ENCODE measurements around the gene AKT1.

AKT1 gene

DNA sequence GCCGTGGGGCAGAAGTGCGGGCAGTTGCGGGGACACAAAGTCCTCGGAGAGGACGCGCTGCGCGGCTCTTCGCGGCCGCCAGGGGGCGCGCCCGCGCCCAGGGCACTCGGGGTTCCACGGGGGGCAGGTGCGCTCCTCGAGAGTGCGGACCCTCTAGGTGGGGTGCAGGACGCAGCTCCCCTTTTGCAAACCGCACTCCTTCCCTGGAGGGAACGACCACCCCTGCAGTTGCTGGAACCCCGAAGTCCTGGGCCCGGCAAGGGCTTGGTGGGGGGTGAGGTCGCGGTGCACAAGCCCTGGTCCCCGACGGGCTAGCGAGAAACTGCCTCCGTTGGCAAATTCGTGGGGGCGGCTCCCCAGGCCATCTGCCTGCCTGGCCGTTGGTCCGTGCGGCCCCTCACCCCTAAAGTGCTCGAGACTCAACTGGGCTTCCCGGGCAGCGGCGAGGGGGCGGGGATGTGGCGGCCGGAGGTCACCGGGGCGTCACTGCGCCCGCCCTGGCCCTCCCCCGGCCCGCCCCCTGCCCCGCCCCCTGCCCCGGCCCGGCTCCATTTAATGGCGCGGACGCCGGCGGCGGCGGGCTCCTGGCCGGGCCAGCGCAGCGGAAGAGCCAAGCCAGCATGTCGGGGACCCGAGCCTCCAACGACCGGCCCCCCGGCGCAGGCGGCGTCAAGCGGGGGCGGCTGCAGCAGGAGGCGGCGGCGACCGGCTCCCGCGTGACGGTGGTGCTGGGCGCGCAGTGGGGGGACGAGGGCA is 71.7 kb downstream of the AKT1 start, which contains the start of gene ADSS1:
TSS of gene ADSS1 (plus strand) at position 579 of the 756 bp plus-strand sequence. CDS start at position 621, 42 bp downstream.
- Histone ChIP-seq H3K36me3 (ENCODE audit: control insufficient read depth, insufficient read depth, low read length) (no peaks in the 10 kb centered on the region), H3K27ac (ENCODE audit: low read depth, low read length) (no peak within 1 kb of the TSS), H3K9ac (ENCODE audit: low read depth, low read length) (no peak within 1 kb of the TSS), H3K4me3 (ENCODE audit: low read depth, low read length) (peak within 1 kb of the TSS; percentile 79), H3K27me3 (ENCODE audit: control insufficient read depth, insufficient read depth, low read length) (no peaks in the 10 kb centered on the region; the same call in none of the 2 replicates), H3K4me1 (ENCODE audit: control insufficient read depth, insufficient read depth, low read length) (peaks cover 11% of the 10 kb centered on the region; the same call in 1 of the 2 replicates), H3K9me3 (ENCODE audit: control insufficient read depth, insufficient read depth, low read length) (no peaks in the 10 kb centered on the region)

DNA sequence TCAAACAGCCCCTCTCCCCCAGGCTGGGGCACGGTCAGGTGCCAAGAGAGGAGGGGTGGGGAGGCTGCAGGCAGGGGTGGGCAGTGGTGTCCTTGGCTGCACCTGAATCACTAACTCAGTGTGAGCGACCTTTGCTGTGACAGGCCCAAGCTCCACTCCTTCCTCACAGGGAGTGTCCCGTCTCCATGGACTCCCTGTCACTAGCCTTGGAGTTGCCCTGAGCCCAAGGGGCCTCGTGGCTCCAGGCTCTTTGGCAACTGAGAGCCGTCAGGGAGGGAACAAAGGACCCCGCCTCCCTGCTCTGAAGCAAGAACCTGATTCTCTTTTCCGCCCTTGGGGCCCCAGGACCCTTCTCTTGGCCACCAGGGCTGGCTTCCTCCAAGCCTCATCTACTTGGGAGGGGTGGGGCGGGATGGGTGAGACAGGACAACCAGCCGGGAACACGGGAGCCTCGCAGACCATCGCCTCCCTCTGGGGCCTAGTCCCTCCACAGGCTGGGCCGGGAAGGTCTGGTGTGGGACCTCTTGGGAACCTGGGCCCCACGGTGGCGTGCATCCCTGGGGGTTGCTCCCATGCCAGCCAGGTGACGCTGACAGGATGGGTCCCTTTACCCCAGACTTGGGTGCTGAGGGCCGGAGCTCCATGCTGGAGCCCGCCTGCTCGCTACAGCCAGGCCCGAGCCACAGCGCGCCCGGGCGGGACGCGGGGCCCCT is 72.5 kb downstream of the AKT1 start:
- Histone ChIP-seq H3K4me1 (ENCODE audit: control insufficient read depth, insufficient read depth, low read length) (peaks cover 11% of the 10 kb centered on the region; the same call in 1 of the 2 replicates), H3K4me3 (ENCODE audit: low read depth, low read length) (no peak overlapping the region), H3K27me3 (ENCODE audit: control insufficient read depth, insufficient read depth, low read length) (no peaks in the 10 kb centered on the region; the same call in none of the 2 replicates), H3K36me3 (ENCODE audit: control insufficient read depth, insufficient read depth, low read length) (no peaks in the 10 kb centered on the region), H3K9ac (ENCODE audit: low read depth, low read length) (no peak overlapping the region), H3K27ac (ENCODE audit: low read depth, low read length) (no peak overlapping the region), H3K9me3 (ENCODE audit: control insufficient read depth, insufficient read depth, low read length) (no peaks in the 10 kb centered on the region)

- Histone ChIP-seq H3K9me3 (ENCODE audit: control insufficient read depth, insufficient read depth, low read length) (no peaks in the 10 kb centered on the region), H3K27me3 (ENCODE audit: control insufficient read depth, insufficient read depth, low read length) (no peaks in the 10 kb centered on the region; the same call in none of the 2 replicates), H3K4me3 (ENCODE audit: low read depth, low read length) (no peak overlapping the region), H3K27ac (ENCODE audit: low read depth, low read length) (no peak overlapping the region), H3K36me3 (ENCODE audit: control insufficient read depth, insufficient read depth, low read length) (no peaks in the 10 kb centered on the region), H3K9ac (ENCODE audit: low read depth, low read length) (no peak overlapping the region), H3K4me1 (ENCODE audit: control insufficient read depth, insufficient read depth, low read length) (peaks cover 11% of the 10 kb centered on the region; the same call in 1 of the 2 replicates)
Observed at GRCh38 chr14:104721505-104722431, 73.8 kb downstream of the AKT1 start.
